Caco-2 (cell line): Measurements from ENCODE around the gene BOLA1. TPM values are rescaled to one million over a fixed set of nuclear protein-coding genes. Genes with fewer than 3 reads are reported as not detected.
"Not testable (repeated sequence)": the region's sequence is repeated elsewhere in the genome, so short reads cannot be mapped to it uniquely, and the experiment has no call there.

Experiments
- BruUV-seq: library from RNA; stranded (reverse); fragments of 400-500 nt; replicated peaks from 2 replicates; lab custom pipeline; 2021; lab: Mats Ljungman, UMichigan
- CTCF ChIA-PET: fragments of 300-600 bp; sonication (Branson Sonifier 250); formaldehyde crosslinking; loops from one replicate; lab custom pipeline; 2022; ENCODE audit warnings: antibody characterized with exemption; lab: Charles Lee
- POLR2A ChIA-PET: fragments of 300-600 bp; sonication (Branson Sonifier 250); formaldehyde crosslinking; loops from one replicate; lab custom pipeline; 2022; ENCODE audit warnings: antibody characterized with exemption; lab: Charles Lee
- DNase-seq, 2 experiments: peaks; one replicate each; pipeline versions ENCODE4 v3.0.0 to v3.0.0-alpha.2; 2020 to 2022
- H3K27me3 ChIP-seq: replicated peaks from 2 replicates; pipeline ENCODE4 v1.6.0; 2011; ENCODE audit warnings: low read length; ENCODE audit not compliant: control insufficient read depth, insufficient read depth
- H3K36me3 ChIP-seq: 2 replicates; pipeline ENCODE4 v1.5.1; 2011; ENCODE audit warnings: low read length; ENCODE audit not compliant: control insufficient read depth, insufficient read depth
- H3K4me1 ChIP-seq: fragments of 250-450 bp; sonication (Bioruptor Pico); 2 replicates; pipeline ENCODE4 v1.5.1; 2020; ENCODE audit warnings: mild to moderate bottlenecking
- H3K4me3 ChIP-seq: 2 replicates; pipeline ENCODE4 v1.5.1; 2011; ENCODE audit warnings: low read depth, mild to moderate bottlenecking, control low read depth, low read length
- H3K9me3 ChIP-seq: fragments of 250-450 bp; sonication (Bioruptor Pico); 2 replicates; pipeline ENCODE4 v1.5.1; 2020; ENCODE audit warnings: mild to moderate bottlenecking, moderate library complexity
- H3K27ac Mint-ChIP-seq: one replicate; pipeline ENCODE4 v1.8.0; 2022; ENCODE audit warnings: mixed read lengths; ENCODE audit not compliant: unreplicated experiment
- H3K27me3 Mint-ChIP-seq: one replicate; pipeline ENCODE4 v1.8.0; 2022; ENCODE audit warnings: mixed read lengths; ENCODE audit not compliant: insufficient read depth, unreplicated experiment
- H3K36me3 Mint-ChIP-seq: one replicate; pipeline ENCODE4 v1.8.0; 2022; ENCODE audit warnings: mild to moderate bottlenecking, mixed read lengths; ENCODE audit not compliant: insufficient read depth, unreplicated experiment
- H3K4me1 Mint-ChIP-seq: one replicate; pipeline ENCODE4 v1.8.0; 2022; ENCODE audit warnings: low read depth, mixed read lengths; ENCODE audit not compliant: unreplicated experiment
- H3K4me3 Mint-ChIP-seq: one replicate; pipeline ENCODE4 v1.8.0; 2022; ENCODE audit warnings: mild to moderate bottlenecking, moderate library complexity, mixed read lengths; ENCODE audit not compliant: unreplicated experiment
- H3K9me3 Mint-ChIP-seq: one replicate; pipeline ENCODE4 v1.8.0; 2022; ENCODE audit warnings: mixed read lengths; ENCODE audit not compliant: unreplicated experiment
- intact Hi-C: fragments of 100-400 bp; cut with micrococcal nuclease; formaldehyde crosslinking; loops from one replicate; pipeline ENCODE4 v1.10.0; 2022; ENCODE audit not compliant: unreplicated experiment
- total RNA-seq: library from RNA; stranded (reverse); gene quantifications from 2 replicates; pipeline ENCODE4 v1.2.3, GENCODE V29; 2022

Gene BOLA1
- total RNA-seq, 1 experiment from 2014 or later: 22.7 TPM

GRCh38 chr1:149852263-149852662 is 47.1 kb upstream of the BOLA1 start:
- intact Hi-C loops, H3K36me3 ChIP-seq, H3K9me3 ChIP-seq, H3K4me3 Mint-ChIP-seq, H3K27me3 Mint-ChIP-seq, DNase-seq, H3K27me3 ChIP-seq, BruUV-seq, POLR2A ChIA-PET, CTCF ChIA-PET, H3K4me3 ChIP-seq, H3K9me3 Mint-ChIP-seq, H3K27ac Mint-ChIP-seq: not testable (repeated sequence)
- Mint-ChIP-seq H3K36me3 (peaks cover 20% of the 10 kb centered on the region), H3K4me1 (peaks cover 18% of the 10 kb centered on the region)
- peaks cover 24% of the 10 kb centered on the region for H3K4me1 ChIP-seq

GRCh38 chr1:149860271-149860670 is 39.1 kb upstream of the BOLA1 start:
- H3K36me3 ChIP-seq, H3K27ac Mint-ChIP-seq, H3K9me3 Mint-ChIP-seq, CTCF ChIA-PET, H3K4me1 ChIP-seq, H3K4me3 Mint-ChIP-seq, H3K4me1 Mint-ChIP-seq, BruUV-seq, intact Hi-C loops, H3K27me3 ChIP-seq, H3K9me3 ChIP-seq, H3K27me3 Mint-ChIP-seq, POLR2A ChIA-PET, H3K4me3 ChIP-seq, DNase-seq, H3K36me3 Mint-ChIP-seq: not testable (repeated sequence)

DNA sequence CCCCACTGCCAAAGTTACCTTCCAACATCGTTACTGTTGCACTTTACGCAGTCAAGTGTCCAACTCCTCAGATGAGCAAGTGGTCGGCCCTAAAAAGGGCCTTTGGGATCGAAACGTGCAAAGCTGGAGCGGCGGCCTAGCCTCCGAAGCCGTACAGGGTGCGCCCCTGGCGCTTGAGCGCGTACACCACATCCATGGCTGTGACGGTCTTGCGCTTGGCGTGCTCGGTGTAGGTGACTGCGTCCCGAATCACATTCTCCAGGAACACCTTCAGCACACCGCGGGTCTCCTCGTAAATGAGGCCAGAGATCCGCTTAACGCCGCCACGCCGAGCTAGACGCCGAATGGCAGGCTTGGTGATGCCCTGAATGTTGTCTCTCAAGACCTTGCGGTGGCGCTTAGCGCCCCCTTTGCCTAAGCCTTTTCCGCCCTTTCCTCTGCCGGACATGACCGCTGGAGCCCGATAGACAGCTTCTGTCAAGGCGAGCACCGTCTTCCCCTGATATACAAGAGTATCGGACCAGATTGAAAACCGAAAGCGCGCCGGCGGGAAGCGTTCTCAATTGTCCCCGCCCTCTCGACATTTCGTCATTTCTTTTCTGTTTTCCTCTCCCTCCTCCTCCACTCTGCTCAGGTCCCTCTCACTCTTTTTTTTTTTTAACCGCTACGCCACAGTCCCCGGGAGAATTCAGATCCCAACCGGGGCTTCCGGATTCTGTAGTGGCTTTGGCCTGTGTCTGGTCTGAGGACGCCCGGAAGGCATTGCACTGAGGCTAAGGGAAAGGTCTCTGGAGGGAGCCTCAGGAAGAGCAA is 38.5 kb upstream of the BOLA1 start:
- H3K36me3 ChIP-seq, H3K4me1 Mint-ChIP-seq, H3K27me3 ChIP-seq, DNase-seq, H3K9me3 ChIP-seq, POLR2A ChIA-PET, intact Hi-C loops, H3K4me1 ChIP-seq, H3K9me3 Mint-ChIP-seq, H3K4me3 ChIP-seq, H3K36me3 Mint-ChIP-seq, H3K27me3 Mint-ChIP-seq, BruUV-seq, CTCF ChIA-PET, H3K4me3 Mint-ChIP-seq, H3K27ac Mint-ChIP-seq: not testable (repeated sequence)

GRCh38 chr1:149861497-149862054 is 37.8 kb upstream of the BOLA1 start:
- H3K4me1 Mint-ChIP-seq, CTCF ChIA-PET: not testable (repeated sequence)

DNA sequence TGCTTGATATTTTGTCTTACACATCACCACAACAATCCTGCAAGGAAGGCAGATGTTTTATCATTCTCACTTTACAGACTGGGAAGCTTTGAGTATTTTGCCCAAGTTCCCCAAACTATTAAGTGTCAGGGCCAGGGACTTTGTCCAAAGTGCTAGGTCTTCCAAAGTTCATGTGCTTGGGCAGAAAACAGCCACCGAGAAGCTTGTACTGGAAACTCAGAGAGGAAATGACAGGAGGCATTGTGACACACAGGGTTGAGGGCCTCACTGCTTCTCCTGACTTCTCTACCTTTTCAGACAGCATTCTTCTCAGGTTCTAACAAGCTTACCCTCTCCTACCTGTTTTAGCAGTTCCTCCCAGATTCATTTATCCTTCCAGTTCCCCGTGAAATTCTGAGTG is 32.5 kb upstream of the BOLA1 start:
- H3K36me3 ChIP-seq, BruUV-seq, H3K4me1 ChIP-seq, H3K4me1 Mint-ChIP-seq, DNase-seq, H3K9me3 ChIP-seq, CTCF ChIA-PET, H3K9me3 Mint-ChIP-seq, H3K27me3 Mint-ChIP-seq, H3K27ac Mint-ChIP-seq, H3K4me3 ChIP-seq, intact Hi-C loops, H3K27me3 ChIP-seq, H3K4me3 Mint-ChIP-seq, POLR2A ChIA-PET, H3K36me3 Mint-ChIP-seq: not testable (repeated sequence)

More at GRCh38 chr1:149861497-149862054, 37.8 kb upstream of the BOLA1 start:
- POLR2A ChIA-PET, H3K36me3 Mint-ChIP-seq, H3K9me3 ChIP-seq, H3K27me3 ChIP-seq, H3K4me3 ChIP-seq, H3K27me3 Mint-ChIP-seq, H3K9me3 Mint-ChIP-seq, H3K4me1 ChIP-seq, intact Hi-C loops, H3K36me3 ChIP-seq, BruUV-seq, DNase-seq, H3K27ac Mint-ChIP-seq, H3K4me3 Mint-ChIP-seq: not testable (repeated sequence)

DNA sequence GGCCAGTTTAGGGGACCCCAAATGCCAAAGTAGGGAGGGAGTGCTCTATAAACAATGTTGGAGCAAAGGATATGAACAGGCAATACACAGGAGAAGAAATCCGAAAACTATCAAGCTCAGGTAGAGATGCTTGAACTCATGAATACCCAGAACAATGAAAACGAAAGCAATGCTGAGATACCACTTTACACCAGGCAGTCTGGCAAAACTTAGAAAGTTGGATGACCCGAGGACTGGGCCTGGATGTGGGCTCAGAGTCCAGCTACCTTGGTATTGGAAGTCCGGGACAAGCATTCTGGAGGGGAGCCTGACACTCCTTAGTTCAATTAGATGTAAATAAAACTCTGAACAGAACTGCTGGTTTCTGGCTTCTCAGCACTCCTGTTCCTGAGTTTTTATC is 26.3 kb upstream of the BOLA1 start:
- CTCF ChIA-PET, H3K9me3 ChIP-seq, POLR2A ChIA-PET, H3K4me3 Mint-ChIP-seq, BruUV-seq, intact Hi-C loops, H3K27me3 ChIP-seq, H3K36me3 ChIP-seq, H3K4me1 Mint-ChIP-seq, DNase-seq, H3K9me3 Mint-ChIP-seq, H3K27me3 Mint-ChIP-seq, H3K4me1 ChIP-seq, H3K27ac Mint-ChIP-seq, H3K4me3 ChIP-seq: not testable (repeated sequence)
- H3K36me3 Mint-ChIP-seq: peaks cover 10% of the 10 kb centered on the region
